ENCODE data around the gene HSD3B7.

GRCh38 chr16:31008551-31008950 lies 23.5 kb downstream of the HSD3B7 start:
- TF ChIP-seq CTCF (IDR thresholded peaks at IDR 0.05; ENCODE audit: low read length) (no peak), EZH2 (IDR thresholded peaks at IDR 0.05; ENCODE audit: borderline replicate concordance, low read length) (no peak)
